MM.1S (cell line): ENCODE measurements around the gene STAT5A.
"Not testable (repeated sequence)": the region's sequence is repeated elsewhere in the genome, so short reads cannot be mapped to it uniquely, and the experiment has no call there.

Source experiments
- EZH2 ChIP-seq: fragments of 300-600 bp; sonication (generic); optimal IDR thresholded peaks from 2 replicates; pipeline ENCODE3; 2017; ENCODE audit warnings: low read depth, mild to moderate bottlenecking, antibody characterized with exemption, low read length, mixed read lengths
- EZH2phosphoT487 ChIP-seq: fragments of 300-600 bp; sonication (generic); IDR thresholded peaks from 2 replicates; pipeline ENCODE4 v1.6.1; 2018; ENCODE audit warnings: antibody characterized with exemption, low read length
- TF ChIP-seq, protein P1 (sequence below): fragments of 300-600 bp; sonication (generic); IDR thresholded peaks from 2 replicates; pipeline ENCODE4 v1.5.1; 2016; ENCODE audit warnings: antibody characterized with exemption, low read length, mixed read lengths

DNA sequence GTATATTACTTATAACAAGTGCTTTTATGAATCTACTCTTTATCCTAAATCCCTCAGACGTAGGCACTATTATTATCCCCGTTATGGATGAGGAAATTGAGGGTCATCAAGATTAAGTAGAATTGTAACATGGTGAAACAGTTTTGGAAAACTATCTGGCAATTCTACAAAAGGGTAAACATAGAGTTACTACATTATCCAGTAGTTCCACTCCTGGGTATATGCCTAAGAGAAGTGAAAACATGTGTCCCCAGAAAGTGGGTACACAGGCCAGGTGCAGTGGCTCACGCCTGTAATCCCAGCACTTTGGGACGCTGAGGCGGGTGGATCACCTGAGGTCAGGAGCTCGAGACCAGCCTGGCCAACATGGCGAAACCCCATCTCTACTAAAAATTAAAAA is 48.7 kb upstream of the STAT5A start:
- TF ChIP-seq, protein P1, sequence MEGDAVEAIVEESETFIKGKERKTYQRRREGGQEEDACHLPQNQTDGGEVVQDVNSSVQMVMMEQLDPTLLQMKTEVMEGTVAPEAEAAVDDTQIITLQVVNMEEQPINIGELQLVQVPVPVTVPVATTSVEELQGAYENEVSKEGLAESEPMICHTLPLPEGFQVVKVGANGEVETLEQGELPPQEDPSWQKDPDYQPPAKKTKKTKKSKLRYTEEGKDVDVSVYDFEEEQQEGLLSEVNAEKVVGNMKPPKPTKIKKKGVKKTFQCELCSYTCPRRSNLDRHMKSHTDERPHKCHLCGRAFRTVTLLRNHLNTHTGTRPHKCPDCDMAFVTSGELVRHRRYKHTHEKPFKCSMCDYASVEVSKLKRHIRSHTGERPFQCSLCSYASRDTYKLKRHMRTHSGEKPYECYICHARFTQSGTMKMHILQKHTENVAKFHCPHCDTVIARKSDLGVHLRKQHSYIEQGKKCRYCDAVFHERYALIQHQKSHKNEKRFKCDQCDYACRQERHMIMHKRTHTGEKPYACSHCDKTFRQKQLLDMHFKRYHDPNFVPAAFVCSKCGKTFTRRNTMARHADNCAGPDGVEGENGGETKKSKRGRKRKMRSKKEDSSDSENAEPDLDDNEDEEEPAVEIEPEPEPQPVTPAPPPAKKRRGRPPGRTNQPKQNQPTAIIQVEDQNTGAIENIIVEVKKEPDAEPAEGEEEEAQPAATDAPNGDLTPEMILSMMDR, result not testable (repeated sequence)
- not testable (repeated sequence) for TF ChIP-seq EZH2, EZH2phosphoT487
